ENCODE results near the gene IRS2.

The IRS2 gene

GRCh38 chr13:109802936-109803335 lies 16.6 kb upstream of the IRS2 start:
- DNase-seq = no peak

- DNase-seq = no peak
These were observed 8.6 kb upstream of the IRS2 start for GRCh38 chr13:109795011-109795410.

GRCh38 chr13:109794095-109794494 lies 7.7 kb upstream of the IRS2 start:
- no peak for DNase-seq

GRCh38 chr13:109792416-109793059 lies 6.2 kb upstream of the IRS2 start:
- DNase-seq = no peak

GRCh38 chr13:109790942-109791605 lies 4.7 kb upstream of the IRS2 start:
- peak; percentile 60 for DNase-seq

- DNase-seq = no peak
These were observed 3.7 kb upstream of the IRS2 start for GRCh38 chr13:109790086-109790485.

- no peak for DNase-seq
These were observed 2.9 kb upstream of the IRS2 start for GRCh38 chr13:109789262-109789661.

GRCh38 chr13:109788372-109789111 lies 2.2 kb upstream of the IRS2 start:
- no peak for DNase-seq

- DNase-seq = peak; percentile 28
These were observed 962 bp upstream of the IRS2 start for GRCh38 chr13:109787135-109787954.

GRCh38 chr13:109785892-109786450 lies 412 bp downstream of the IRS2 start:
- no peak for DNase-seq

GRCh38 chr13:109785141-109785891 lies 1.1 kb downstream of the IRS2 start:
- peak; percentile 44 for DNase-seq

- DNase-seq = peak; percentile 70
These were observed 1.7 kb downstream of the IRS2 start for GRCh38 chr13:109784590-109785140.

- DNase-seq = no peak
These were observed 2.4 kb downstream of the IRS2 start for GRCh38 chr13:109783815-109784589.

GRCh38 chr13:109783447-109783814 lies 3.0 kb downstream of the IRS2 start:
- DNase-seq = no peak

- DNase-seq = no peak
These were observed 3.5 kb downstream of the IRS2 start for GRCh38 chr13:109782823-109783431.

GRCh38 chr13:109782066-109782822 lies 4.1 kb downstream of the IRS2 start:
- DNase-seq = no peak

- no peak for DNase-seq
These were observed 4.9 kb downstream of the IRS2 start for GRCh38 chr13:109781384-109782065.

- no peak for DNase-seq
These were observed 5.5 kb downstream of the IRS2 start for GRCh38 chr13:109780845-109781383.
